Right ventricle myocardium superior (tissue), 1 donor: Measurements from ENCODE around the gene CMTM2. TPM values are rescaled to one million over a fixed set of nuclear protein-coding genes. Genes with fewer than 3 reads are reported as not detected.
"Not testable (repeated sequence)": the region's sequence is repeated elsewhere in the genome, so short reads cannot be mapped to it uniquely, and the experiment has no call there.

Experiments used
- ATAC-seq: fragments of 200-7000 bp; cut with Tn5 transposase; one replicate; pipeline ENCODE4 v1.9.1; 2020; ENCODE audit warnings: mild to moderate bottlenecking; ENCODE audit not compliant: poor library complexity
- DNase-seq: peaks from one replicate; pipeline ENCODE4 v3.0.0-alpha.2; 2020
- intact Hi-C: fragments of 100-400 bp; cut with DNase I; formaldehyde crosslinking; loops from one replicate; pipeline ENCODE4 v1.11.2; 2022
- total RNA-seq: library from RNA; stranded (reverse); fragmentation: NEBNext Ultra II Directional; extraction: Animal tissue kit (Norgen Biotek cat#: 25700); gene quantifications from one replicate; pipeline ENCODE4 v1.2.1, GENCODE V29; 2021
- donor health status: DM: no; HTN: yes; CAD: no; lungs with severe emphysema.

Gene CMTM2
- total RNA-seq, 1 donor from 2014 or later: 0.46 TPM

DNA sequence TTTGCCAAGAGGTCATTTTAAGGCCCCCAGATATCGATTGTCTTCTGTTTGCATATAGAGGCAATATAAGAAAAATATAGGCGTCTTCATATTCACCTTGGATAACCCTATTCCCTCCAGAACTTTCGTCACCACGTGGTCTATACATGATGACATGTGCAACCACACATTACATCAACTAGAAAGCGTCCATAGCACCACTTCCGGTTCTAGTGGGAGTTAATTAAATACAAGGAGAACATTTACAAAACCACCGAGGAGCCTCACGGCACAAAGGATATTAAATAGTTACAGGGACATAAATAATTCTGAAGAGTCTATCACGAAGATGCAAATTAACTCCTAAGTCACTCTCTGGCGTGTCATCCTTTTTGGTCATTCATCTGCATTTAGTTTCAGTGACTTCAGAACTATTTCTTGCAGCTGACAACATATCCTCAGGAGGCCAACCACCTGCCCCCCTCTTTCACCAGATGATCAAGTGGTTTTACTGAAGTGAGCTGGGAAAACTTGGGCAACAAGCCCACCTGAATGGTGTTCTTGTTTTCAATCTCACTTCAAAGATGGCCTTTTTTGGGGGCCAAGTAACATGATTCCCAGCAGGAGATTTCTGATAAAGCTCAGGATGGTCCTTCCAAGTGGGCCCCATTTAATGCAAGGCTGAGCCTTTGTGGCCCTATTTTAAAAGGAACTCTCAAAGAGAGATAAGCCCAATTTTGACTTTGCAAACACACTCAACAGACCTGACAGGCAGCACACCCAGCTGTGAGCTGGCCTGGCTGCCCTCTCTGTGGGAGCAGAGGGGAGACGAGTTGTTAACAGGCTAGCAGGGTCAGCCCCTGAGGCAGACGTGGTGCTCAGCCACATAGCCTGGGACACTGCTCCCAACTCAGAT is 40.5 kb downstream of the CMTM2 start:
- DNase-seq: no peak
- no peak for ATAC-seq
- intact Hi-C loops: no loop called here

DNA sequence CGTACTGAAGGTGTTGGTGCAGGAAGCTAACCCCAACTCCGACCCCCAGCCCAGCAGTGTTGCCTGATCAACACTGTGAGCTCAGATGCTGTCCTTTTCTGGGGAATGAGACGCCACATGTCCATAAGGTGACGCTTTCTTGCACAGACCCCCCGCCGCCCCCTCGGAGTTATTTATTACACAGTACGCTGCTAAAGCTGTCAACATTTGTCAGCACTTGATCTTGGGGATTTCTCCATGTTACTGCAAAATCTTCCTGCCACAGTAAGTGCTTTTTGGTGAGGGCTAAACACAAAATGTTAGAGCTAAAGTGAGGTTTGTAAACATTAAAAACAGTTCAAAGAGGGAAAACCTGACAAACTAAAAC is 41.1 kb downstream of the CMTM2 start:
- ATAC-seq: no peak
- intact Hi-C loops: no loop called here
- no peak for DNase-seq

DNA sequence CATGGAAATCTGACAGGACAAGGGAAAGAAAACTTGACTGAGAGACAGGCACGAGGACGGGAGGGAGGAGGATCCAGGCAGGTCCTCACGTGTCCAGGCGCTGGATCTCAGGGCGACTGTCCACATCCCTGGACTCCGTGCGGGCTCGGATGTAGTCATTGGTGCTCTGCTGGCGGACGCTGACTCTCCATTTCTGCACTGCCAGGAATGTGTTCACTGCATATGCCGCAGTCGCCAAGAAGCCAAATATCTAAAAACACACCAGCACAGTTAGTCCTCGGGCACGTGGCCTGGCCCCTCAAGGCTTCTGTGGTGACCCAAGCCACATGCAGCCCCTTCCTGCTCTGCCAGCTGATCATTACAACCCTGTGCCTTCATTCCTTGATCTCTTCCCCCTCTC is 42.7 kb downstream of the CMTM2 start:
- DNase-seq: no peak
- no peak for ATAC-seq
- intact Hi-C loops: no loop called here

DNA sequence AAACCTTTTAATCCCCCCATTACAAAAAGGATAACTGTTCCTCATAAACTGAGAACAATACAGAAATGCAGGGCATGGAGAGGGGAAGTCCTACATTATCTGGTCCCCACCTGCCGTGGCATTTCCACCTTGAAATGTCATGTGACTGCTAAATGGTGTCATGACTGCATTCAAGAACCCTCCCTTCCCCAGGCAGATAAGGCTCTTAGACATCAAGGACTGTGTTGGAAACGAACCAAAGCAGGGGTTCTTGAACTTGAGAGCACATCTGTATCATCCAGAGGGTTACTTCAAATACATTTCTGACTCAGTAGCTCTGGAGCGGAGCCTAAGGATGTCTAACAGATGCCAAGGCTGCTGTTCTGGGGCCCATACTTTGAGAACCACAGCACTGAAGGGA is 43.6 kb downstream of the CMTM2 start:
- DNase-seq (no peak), ATAC-seq (no peak)
- intact Hi-C loops: no loop called here

DNA sequence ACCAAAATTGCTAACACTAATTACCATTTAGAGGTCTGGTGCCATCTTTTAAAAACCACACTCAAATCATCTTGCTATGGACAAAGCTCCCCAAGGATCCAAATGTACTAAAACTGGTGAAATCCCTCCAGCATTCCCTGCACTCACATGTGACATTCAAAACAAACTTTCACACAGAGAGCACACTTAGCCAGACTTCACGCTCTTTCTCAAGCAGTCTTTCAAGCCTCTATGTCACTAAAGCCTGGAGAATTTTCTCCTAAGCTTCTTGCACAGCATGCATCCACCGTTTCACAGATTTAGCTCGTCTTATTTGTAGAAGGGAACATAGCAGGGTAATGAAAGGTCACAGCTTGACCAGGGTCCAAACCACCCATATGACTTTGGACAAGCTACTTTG is 44.5 kb downstream of the CMTM2 start:
- no peak for DNase-seq
- ATAC-seq: no peak
- intact Hi-C loops: no loop called here

DNA sequence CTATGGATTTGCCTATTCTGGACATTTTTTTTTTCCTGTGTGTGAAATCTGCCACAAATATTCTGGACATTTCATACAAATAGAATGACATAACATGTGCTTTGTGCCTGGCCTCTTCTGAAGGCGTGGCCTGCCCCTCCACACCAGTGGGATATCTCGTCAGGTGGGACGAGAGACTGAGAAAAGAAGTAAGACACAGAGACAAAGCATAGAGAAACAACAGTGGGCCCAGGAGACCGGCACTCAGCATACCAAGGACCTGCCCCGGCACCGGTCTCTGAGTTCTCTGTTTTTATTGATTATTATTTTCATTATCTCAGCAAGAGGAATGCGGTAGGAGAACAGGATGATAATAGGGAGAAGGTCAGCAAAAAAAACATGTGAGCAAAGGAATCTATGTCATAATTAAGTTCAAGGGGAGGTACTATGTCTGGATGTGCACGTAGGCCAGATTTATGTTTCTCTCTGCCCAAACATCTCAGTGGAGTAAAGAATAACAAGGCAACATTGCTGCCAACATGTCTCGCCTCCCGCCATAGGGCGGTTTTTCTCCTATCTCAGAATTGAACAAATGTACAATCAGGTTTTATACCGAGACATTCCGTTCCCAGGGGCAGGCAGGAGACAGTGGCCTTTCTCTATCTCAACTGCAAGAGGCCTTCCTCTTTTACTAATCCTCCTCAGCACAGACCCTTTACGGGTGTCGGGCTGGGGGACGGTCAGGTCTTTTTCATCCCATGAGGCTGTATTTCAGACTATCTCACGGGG is 48.5 kb downstream of the CMTM2 start:
- intact Hi-C loops, ATAC-seq, DNase-seq: not testable (repeated sequence)

DNA sequence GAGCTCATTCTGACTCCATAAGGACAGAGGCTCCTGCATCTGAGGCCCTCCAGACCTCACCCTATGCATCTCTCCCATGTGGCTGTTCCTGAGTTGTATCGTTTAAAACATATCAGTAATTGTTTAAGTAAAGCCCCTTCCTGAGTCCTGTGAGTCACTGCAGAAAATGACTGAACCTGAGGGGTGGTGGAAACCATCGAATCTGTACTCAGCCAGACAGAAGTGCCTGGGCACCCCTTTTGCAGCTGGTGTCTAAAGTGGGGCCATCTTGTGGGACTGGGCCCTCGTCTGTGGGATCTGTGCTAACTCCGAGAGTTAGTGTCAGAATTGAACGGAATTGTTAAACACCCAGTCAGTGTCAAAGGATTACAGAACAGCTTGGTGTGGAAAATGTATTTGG is 50.6 kb downstream of the CMTM2 start:
- ATAC-seq (no peak), DNase-seq (no peak)
- intact Hi-C loops: no loop called here

DNA sequence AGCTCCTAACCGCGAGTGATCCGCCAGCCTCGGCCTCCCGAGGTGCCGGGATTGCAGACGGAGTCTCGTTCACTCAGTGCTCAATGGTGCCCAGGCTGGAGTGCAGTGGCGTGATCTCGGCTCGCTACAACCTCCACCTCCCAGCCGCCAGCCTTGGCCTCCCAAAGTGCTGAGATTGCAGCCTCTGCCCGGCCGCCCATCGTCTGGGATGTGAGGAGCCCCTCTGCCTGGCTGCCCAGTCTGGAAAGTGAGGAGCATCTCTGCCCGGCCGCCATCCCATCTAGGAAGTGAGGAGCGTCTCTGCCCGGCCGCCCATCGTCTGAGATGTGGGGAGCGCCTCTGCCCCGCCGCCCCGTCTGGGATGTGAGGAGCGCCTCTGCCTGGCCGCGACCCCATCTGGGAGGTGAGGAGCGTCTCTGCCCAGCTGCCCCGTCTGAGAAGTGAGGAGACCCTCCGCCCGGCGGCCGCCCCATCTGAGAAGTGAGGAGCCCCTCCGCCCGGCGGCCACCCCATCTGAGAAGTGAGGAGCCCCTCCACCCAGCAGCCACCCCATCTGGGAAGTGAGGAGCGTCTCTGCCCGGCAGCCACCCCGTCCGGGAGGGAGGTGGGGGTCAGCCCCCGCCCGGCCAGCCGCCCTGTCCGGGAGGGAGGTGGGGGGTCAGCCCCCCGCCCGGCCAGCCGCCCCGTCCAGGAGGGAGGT is 51.4 kb downstream of the CMTM2 start:
- intact Hi-C loops, ATAC-seq, DNase-seq: not testable (repeated sequence)

DNA sequence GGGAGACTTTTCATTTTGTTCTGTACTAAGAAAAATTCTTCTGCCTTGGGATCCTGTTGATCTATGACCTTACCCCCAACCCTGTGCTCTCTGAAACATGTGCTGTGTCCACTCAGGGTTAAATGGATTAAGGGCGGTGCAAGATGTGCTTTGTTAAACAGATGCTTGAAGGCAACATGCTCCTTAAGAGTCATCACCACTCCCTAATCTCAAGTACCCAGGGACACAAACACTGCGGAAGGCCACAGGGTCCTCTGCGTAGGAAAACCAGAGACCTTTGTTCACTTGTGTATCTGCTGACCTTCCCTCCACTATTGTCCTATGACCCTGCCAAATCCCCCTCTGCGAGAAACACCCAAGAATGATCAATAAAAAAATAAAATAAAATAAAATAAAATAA is 52.3 kb downstream of the CMTM2 start:
- intact Hi-C loops, DNase-seq, ATAC-seq: not testable (repeated sequence)

DNA sequence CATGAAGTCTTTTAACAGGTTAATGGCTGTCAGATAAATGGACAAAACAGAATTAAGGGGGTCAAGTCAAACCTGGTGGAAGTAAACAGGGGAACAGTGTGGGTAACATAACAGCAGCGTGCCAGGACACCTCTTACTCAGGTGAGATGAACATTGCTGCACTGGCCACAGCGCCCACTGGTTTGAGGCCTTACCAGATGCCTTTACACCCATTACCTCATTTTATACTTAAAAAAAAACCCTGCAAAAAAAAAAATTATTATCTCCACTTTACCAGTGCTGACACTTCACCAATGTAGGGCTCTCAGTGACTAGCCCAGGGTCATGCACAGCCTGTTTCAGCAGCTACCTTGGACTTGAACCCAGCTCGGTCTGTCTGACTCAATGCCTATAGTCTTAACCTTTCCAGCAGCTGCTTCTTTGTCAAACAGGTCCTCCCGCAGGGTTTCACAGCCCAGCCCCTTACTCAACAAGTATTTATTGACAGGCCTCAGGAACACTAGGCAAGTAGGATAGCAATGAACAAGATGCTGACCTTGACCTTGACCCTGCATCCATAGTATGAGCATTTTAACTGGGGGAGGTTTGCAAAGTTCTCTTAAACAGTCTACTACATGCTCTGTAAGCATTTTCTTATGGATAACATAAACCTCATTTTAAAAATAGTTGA is 55.4 kb downstream of the CMTM2 start:
- ATAC-seq: no peak
- DNase-seq: no peak
- intact Hi-C loops: no loop called here

DNA sequence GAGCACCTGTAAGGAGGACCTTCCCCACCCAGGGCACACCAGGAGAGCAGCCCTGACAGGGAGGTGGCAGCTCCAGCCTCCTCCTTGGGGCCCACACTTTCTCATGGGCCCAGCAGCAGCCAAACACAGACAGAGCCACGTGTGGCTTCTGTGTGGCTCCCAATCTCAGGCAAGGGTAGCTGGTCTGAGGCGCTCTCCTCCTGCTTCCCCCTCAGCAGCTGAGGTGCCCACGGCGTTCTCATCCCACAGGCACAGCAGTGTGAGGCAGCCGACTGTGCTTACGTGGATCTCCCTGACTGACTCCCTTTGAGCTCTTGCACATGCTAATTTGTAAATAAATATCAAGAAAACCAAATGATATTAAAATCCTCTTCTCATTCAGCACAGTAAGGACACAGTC is 56.1 kb downstream of the CMTM2 start:
- intact Hi-C loops: no loop called here
- no peak for ATAC-seq
- no peak for DNase-seq

DNA sequence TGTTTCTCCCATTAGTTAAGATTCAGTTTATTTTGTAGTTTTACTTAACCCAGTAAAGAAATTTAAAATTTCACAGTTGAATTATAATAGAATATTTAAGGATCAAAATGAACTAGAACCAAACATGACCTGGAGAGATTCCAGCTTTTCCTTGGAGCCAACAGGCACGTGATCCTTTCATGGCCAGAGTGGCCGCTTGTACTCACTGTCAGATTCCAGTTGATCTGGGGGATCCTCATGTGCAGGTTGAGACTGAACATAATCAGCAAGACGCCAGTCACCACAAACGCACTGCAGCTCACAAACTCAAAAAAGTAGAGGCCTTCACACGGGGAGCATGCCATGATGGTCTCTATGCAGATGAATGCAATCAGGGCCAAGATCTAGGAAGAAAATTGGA is 56.9 kb downstream of the CMTM2 start:
- intact Hi-C loops: no loop called here
- ATAC-seq (no peak), DNase-seq (no peak)

DNA sequence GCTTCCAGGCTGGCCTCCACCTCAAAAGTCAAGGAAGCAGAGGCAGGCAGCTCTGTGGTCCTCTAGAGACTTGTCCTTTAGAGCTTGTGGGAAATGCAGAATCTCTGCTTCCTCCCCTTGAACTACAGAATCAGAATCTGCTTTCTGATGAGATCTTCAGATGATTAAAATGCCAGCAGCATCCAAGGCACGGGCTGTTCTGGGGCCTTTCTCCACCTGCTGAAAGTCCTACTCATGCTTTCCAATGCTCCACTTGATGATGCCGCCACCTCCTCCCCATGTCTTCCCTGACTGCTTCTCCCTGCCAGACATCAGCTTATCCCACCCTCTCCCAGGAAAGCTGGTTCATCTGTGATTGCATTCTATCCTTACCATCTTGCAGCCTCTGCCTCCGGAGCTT is 58.5 kb downstream of the CMTM2 start:
- ATAC-seq: no peak

More for the DNA sequence above, 58.5 kb downstream of the CMTM2 start:
- intact Hi-C loops: no loop called here
- no peak for DNase-seq

Other genes starting within 250 kb of the CMTM2 start
- gene CDH5, start 212.8 kb upstream of the CMTM2 start, total RNA-seq: 42.9 TPM
- gene BEAN1, start 152.2 kb upstream of the CMTM2 start, total RNA-seq: 1.4 TPM
- gene TK2, start 29.3 kb upstream of the CMTM2 start, total RNA-seq: 19.5 TPM
- gene CKLF, start 26.9 kb upstream of the CMTM2 start, total RNA-seq: 10.4 TPM
- gene CMTM1, start 13.0 kb upstream of the CMTM2 start, total RNA-seq: 1.3 TPM
- gene CMTM3, start 25.2 kb downstream of the CMTM2 start, total RNA-seq: 10.1 TPM
- 10.1 TPM for gene CMTM4, start 117.3 kb downstream of the CMTM2 start, total RNA-seq
- 66.9 TPM for gene DYNC1LI2, start 172.1 kb downstream of the CMTM2 start, total RNA-seq
- gene TERB1, start 222.1 kb downstream of the CMTM2 start, total RNA-seq: not detected